H1 (cell line): ENCODE measurements around the gene TWIST2. TPM values are rescaled to one million over a fixed set of nuclear protein-coding genes. Genes with fewer than 3 reads are reported as not detected.

Source experiments
- CTCF ChIA-PET: fragments of 300-600 bp; sonication (Branson Sonifier 250); formaldehyde crosslinking; loops from one replicate; lab custom pipeline; 2021; ENCODE audit not compliant: partially characterized antibody; lab: Charles Lee
- POLR2A ChIA-PET: fragments of 300-600 bp; sonication (Branson Sonifier 250); formaldehyde crosslinking; loops from one replicate; lab custom pipeline; 2021; ENCODE audit warnings: inconsistent platforms; ENCODE audit not compliant: partially characterized antibody; lab: Charles Lee
- DNase-seq, 2 experiments: peaks; one replicate each; pipeline versions ENCODE4 v3.0.0 to v3.0.0-alpha.2; 2010 to 2022; ENCODE audit warnings: low spot score in 2 of 2, low read depth in 1 of 2, mixed read lengths in 1 of 2
- FAIRE-seq: peaks from 2 replicates; lab custom pipeline; 2011; peaks lifted over from hg19 to GRCh38; lab: Jason Lieb, UNC
- H2AFZ ChIP-seq: 2 replicates; pipeline ENCODE4 v1.8.1; 2012; ENCODE audit warnings: low read length, inconsistent platforms
- H2AK5ac ChIP-seq: 2 replicates; pipeline ENCODE4 v1.6.1; 2013; ENCODE audit warnings: low read depth, low read length
- H2BK120ac ChIP-seq: replicated peaks from 2 replicates; pipeline ENCODE3; 2013; ENCODE audit warnings: low read depth, low read length, inconsistent platforms
- H2BK12ac ChIP-seq: 2 replicates; pipeline ENCODE4 v1.6.1; 2013; ENCODE audit warnings: low read depth, low read length
- H2BK15ac ChIP-seq: 2 replicates; pipeline ENCODE4 v1.6.1; 2013; ENCODE audit warnings: low read length
- H2BK20ac ChIP-seq: 2 replicates; pipeline ENCODE4 v1.6.1; 2013; ENCODE audit warnings: low read length
- H2BK5ac ChIP-seq: 2 replicates; pipeline ENCODE4 v1.6.1; 2013; ENCODE audit warnings: low read depth, low read length
- H3K14ac ChIP-seq: 2 replicates; pipeline ENCODE4 v1.6.1; 2013; ENCODE audit warnings: inconsistent platforms; ENCODE audit not compliant: insufficient read length
- H3K18ac ChIP-seq: 2 replicates; pipeline ENCODE4 v1.6.1; 2013; ENCODE audit warnings: low read length; ENCODE audit errors: extremely low read depth
- H3K23ac ChIP-seq: 2 replicates; pipeline ENCODE4 v1.6.1; 2013; ENCODE audit warnings: inconsistent platforms; ENCODE audit not compliant: insufficient read length
- H3K23me2 ChIP-seq: 2 replicates; pipeline ENCODE4 v1.6.1; 2013; ENCODE audit warnings: low read depth, low read length
- H3K27ac ChIP-seq: 2 replicates; pipeline ENCODE4 v1.6.1; 2011; ENCODE audit warnings: low read depth, low read length, inconsistent platforms
- H3K27me3 ChIP-seq, 4 experiments: replicated peaks in 1 of 4; 1 replicate in 1 of 4; 2 replicates in 3 of 4; pipeline versions ENCODE4 v1.6.1 to v1.8.1; 2011 to 2013; ENCODE audit warnings: low read length in 3 of 4, mild to moderate bottlenecking in 3 of 4, inconsistent platforms in 2 of 4, mixed read lengths in 2 of 4, moderate library complexity in 1 of 4; ENCODE audit not compliant: control insufficient read depth in 3 of 4, insufficient read depth in 3 of 4; ENCODE audit errors: extremely low read depth in 1 of 4
- H3K36me3 ChIP-seq, 4 experiments: 2 replicates each; pipeline versions ENCODE4 v1.6.1 to v1.8.1; 2011 to 2013; ENCODE audit warnings: mild to moderate bottlenecking in 4 of 4, low read length in 3 of 4, moderate library complexity in 2 of 4, control low read depth in 1 of 4, inconsistent platforms in 1 of 4; ENCODE audit not compliant: insufficient read depth in 4 of 4, control insufficient read depth in 2 of 4
- H3K4ac ChIP-seq: replicated peaks from 2 replicates; pipeline ENCODE3; 2013; ENCODE audit warnings: low read length, low read depth, mixed read lengths, inconsistent platforms; ENCODE audit not compliant: insufficient read length
- H3K4me1 ChIP-seq, 4 experiments: replicated peaks in 1 of 4; 1 replicate in 1 of 4; 2 replicates in 3 of 4; pipeline versions ENCODE4 v1.6.1 to v1.8.1; 2011 to 2013; ENCODE audit warnings: low read length in 3 of 4, inconsistent platforms in 2 of 4, mixed read lengths in 1 of 4; ENCODE audit not compliant: insufficient read depth in 4 of 4, control insufficient read depth in 3 of 4
- H3K4me2 ChIP-seq, 2 experiments: 2 replicates each; pipeline versions ENCODE4 v1.6.1 to v1.8.1; 2011 to 2013; ENCODE audit warnings: low read depth in 2 of 2, low read length in 2 of 2, control low read depth in 1 of 2, inconsistent platforms in 1 of 2, mild to moderate bottlenecking in 1 of 2; ENCODE audit not compliant: insufficient read depth in 1 of 2
- H3K4me3 ChIP-seq, 4 experiments: fragments of 200-600, 300-600 bp in 1 of 4; sonication (generic), shearing (Covaris generic), sonication (Bioruptor Twin) in 1 of 4; 2 replicates each; pipeline versions ENCODE4 v1.5.1 to v1.8.1; 2011 to 2016; ENCODE audit warnings: low read length in 4 of 4, low read depth in 3 of 4, control low read depth in 2 of 4, inconsistent platforms in 2 of 4, mild to moderate bottlenecking in 2 of 4, mixed read lengths in 1 of 4, moderate library complexity in 1 of 4; ENCODE audit not compliant: insufficient read depth in 2 of 4; ENCODE audit errors: extremely low read depth in 1 of 4
- H3K56ac ChIP-seq: replicated peaks from 2 replicates; pipeline ENCODE3; 2013; ENCODE audit warnings: low read depth, mild to moderate bottlenecking, mixed read lengths, low read length, inconsistent platforms; ENCODE audit not compliant: insufficient read length
- H3K79me1 ChIP-seq: 2 replicates; pipeline ENCODE4 v1.6.1; 2013; ENCODE audit warnings: low read depth, low read length, control low read depth
- H3K79me2 ChIP-seq, 2 experiments: 2 replicates each; pipeline versions ENCODE4 v1.6.1 to v1.8.1; 2012 to 2013; ENCODE audit warnings: low read length in 2 of 2, mild to moderate bottlenecking in 2 of 2, inconsistent platforms in 1 of 2; ENCODE audit not compliant: insufficient read depth in 2 of 2, control insufficient read depth in 1 of 2
- H3K9ac ChIP-seq, 4 experiments: replicated peaks in 1 of 4; 1 replicate in 1 of 4; 2 replicates in 3 of 4; pipeline versions ENCODE4 v1.6.1 to v1.8.1; 2011 to 2013; ENCODE audit warnings: low read depth in 3 of 4, low read length in 3 of 4, control low read depth in 2 of 4, mild to moderate bottlenecking in 2 of 4, moderate library complexity in 2 of 4, inconsistent platforms in 1 of 4; ENCODE audit errors: extremely low read depth in 1 of 4
- H3K9me3 ChIP-seq, 2 experiments: 2 replicates each; pipeline versions ENCODE4 v1.6.1 to v1.8.1; 2012 to 2013; ENCODE audit warnings: mild to moderate bottlenecking in 2 of 2, moderate library complexity in 2 of 2, control low read depth in 1 of 2, inconsistent platforms in 1 of 2, low read depth in 1 of 2, low read length in 1 of 2, mixed read lengths in 1 of 2; ENCODE audit not compliant: insufficient read depth in 2 of 2
- H4K20me1 ChIP-seq, 2 experiments: replicated peaks in 1 of 2; 2 replicates each; pipeline versions ENCODE3 to v1.8.1; 2011 to 2013; ENCODE audit warnings: inconsistent platforms in 2 of 2, low read length in 2 of 2, mild to moderate bottlenecking in 1 of 2; ENCODE audit not compliant: insufficient read depth in 2 of 2, control insufficient read depth in 1 of 2
- H4K5ac ChIP-seq: 2 replicates; pipeline ENCODE4 v1.6.1; 2013; ENCODE audit warnings: low read length, low read depth, mixed read lengths, inconsistent platforms; ENCODE audit not compliant: insufficient read length
- H4K8ac ChIP-seq: 2 replicates; pipeline ENCODE4 v1.8.0; 2013; ENCODE audit warnings: mild to moderate bottlenecking, moderate library complexity, low read length, inconsistent platforms; ENCODE audit not compliant: insufficient read depth; ENCODE audit errors: extremely low read depth
- H4K91ac ChIP-seq: replicated peaks from 2 replicates; pipeline ENCODE3; 2013; ENCODE audit warnings: low read length, mixed read lengths, inconsistent platforms; ENCODE audit not compliant: insufficient read length
- BCL11A ChIP-seq, 2 experiments: IDR thresholded peaks; one replicate each; pipeline ENCODE4 v1.6.1; 2011; ENCODE audit warnings: low read depth in 2 of 2, low read length in 2 of 2, mild to moderate bottlenecking in 2 of 2
- CBX8 ChIP-seq: fragments of 300-800, 300-1000 bp; sonication (generic); IDR thresholded peaks from 2 replicates; pipeline ENCODE4 v1.7.1; 2016; ENCODE audit warnings: low read depth, low read length, borderline replicate concordance
- CHD2 ChIP-seq: IDR thresholded peaks from 2 replicates; pipeline ENCODE4 v1.6.1; 2012; ENCODE audit warnings: low read length, improper control_type of control experiment
- CTBP2 ChIP-seq: IDR thresholded peaks from 2 replicates; pipeline ENCODE4 v1.7.0; 2011; ENCODE audit warnings: borderline replicate concordance, mild to moderate bottlenecking, moderate library complexity, mixed read lengths, low read length; ENCODE audit not compliant: insufficient read depth, insufficient read length
- JUND ChIP-seq: IDR thresholded peaks from 2 replicates; pipeline ENCODE4 v1.6.1; 2011; ENCODE audit warnings: mild to moderate bottlenecking, improper control_type of control experiment, low read length
- MAX ChIP-seq: IDR thresholded peaks from 2 replicates; pipeline ENCODE4 v1.6.1; 2012; ENCODE audit warnings: inconsistent platforms
- NANOG ChIP-seq: IDR thresholded peaks from 2 replicates; pipeline ENCODE4 v1.6.1; 2011; ENCODE audit warnings: low read length, low read depth, mild to moderate bottlenecking, inconsistent platforms; ENCODE audit not compliant: insufficient read depth, poor library complexity, severe bottlenecking
- PHF8 ChIP-seq: fragments of 200-600 bp; sonication (generic); conservative IDR thresholded peaks from 2 replicates; pipeline ENCODE4 v1.7.1; 2012; ENCODE audit warnings: low read depth, mild to moderate bottlenecking, inconsistent platforms, low read length, moderate library complexity
- POU5F1 ChIP-seq: IDR thresholded peaks from 2 replicates; pipeline ENCODE4 v1.6.1; 2011; ENCODE audit warnings: low read depth, mild to moderate bottlenecking, low read length, moderate library complexity
- SAP30 ChIP-seq: fragments of 300-600 bp; sonication (generic); IDR thresholded peaks from 2 replicates; pipeline ENCODE4 v1.7.1; 2012; ENCODE audit warnings: low read length, moderate library complexity, mild to moderate bottlenecking, inconsistent platforms; ENCODE audit not compliant: insufficient read depth, insufficient replicate concordance
- SIN3A ChIP-seq, 2 experiments: IDR thresholded peaks in 1 of 2; conservative IDR thresholded peaks in 1 of 2; 2 replicates each; pipeline ENCODE4 v1.6.1; 2011 to 2012; ENCODE audit warnings: low read length in 2 of 2, improper control_type of control experiment in 1 of 2, low read depth in 1 of 2, mild to moderate bottlenecking in 1 of 2
- SUZ12 ChIP-seq: fragments of 200-600 bp; sonication (generic); IDR thresholded peaks from 2 replicates; pipeline ENCODE4 v1.6.1; 2012; ENCODE audit warnings: mild to moderate bottlenecking, inconsistent platforms, low read length, moderate library complexity, mixed read lengths
- ZNF274 ChIP-seq: IDR thresholded peaks from 2 replicates; pipeline ENCODE4 v1.7.0; 2012; ENCODE audit warnings: low read length, borderline replicate concordance; ENCODE audit errors: extremely low read depth
- WGBS, 2 experiments: shearing (Covaris generic) in 1 of 2; methylation state at CpG; one replicate each; pipeline versions ENCODE4 v1.1.6 to v1.1.7; 2013 to 2015; ENCODE audit warnings: low lambda C conversion rate in 2 of 2, mixed read lengths in 2 of 2, inconsistent platforms in 1 of 2, low coverage in 1 of 2, missing lambda C conversion rate in 1 of 2; ENCODE audit not compliant: insufficient replicate concordance in 2 of 2, insufficient coverage in 1 of 2, insufficient read length in 1 of 2; ENCODE audit errors: extremely low coverage in 1 of 2, missing lambda C conversion rate in 1 of 2; 5-methylcytosine and 5-hydroxymethylcytosine counted together
- polyA plus RNA-seq, 7 experiments: library from polyadenylated mRNA; depleted of rRNA in 3 of 7; stranded (reverse) in 5 of 7; unstranded in 2 of 7; fragments of >200 nt in 5 of 7; fragments of 200-250 nt in 2 of 7; gene quantifications; 1 replicate in 5 of 7; 2 replicates in 1 of 7; 4 replicates in 1 of 7; pipeline versions ENCODE4 v1.2.1 to v1.2.3, GENCODE V29; 2011 to 2013; ENCODE audit warnings: missing spikeins in 2 of 7, mixed read lengths in 2 of 7
- total RNA-seq: library from RNA; stranded (reverse); fragmentation: NEBNext Ultra II Directional; extraction: Animal tissue kit (Norgen Biotek cat#: 25700); gene quantifications from 2 replicates; pipeline ENCODE4 v1.2.1, GENCODE V29; 2021

TWIST2 gene
- total and polyA plus RNA-seq, 2 of the 8 experiments (the other 6 are each of a cell fraction or from before 2014, with no cell fraction given): 2.6 to 4.3 TPM

- H3K79me1 ChIP-seq: no peaks in the 10 kb centered on the region; the same call in 1 of the 2 replicates
- no peak overlapping the region for H2BK20ac ChIP-seq
- no peak overlapping the region for H3K9ac ChIP-seq
- no peak overlapping the region for H3K23ac ChIP-seq
- H3K27ac ChIP-seq: no peak overlapping the region
- no peak overlapping the region for H3K14ac ChIP-seq
- FAIRE-seq: no peak
- H3K56ac ChIP-seq: no peak overlapping the region
- H2BK12ac ChIP-seq: no peak overlapping the region
- H4K8ac ChIP-seq: no peak overlapping the region
- no peak overlapping the region for H3K4ac ChIP-seq
- H4K20me1 ChIP-seq: no peaks in the 10 kb centered on the region
- H3K4me1 ChIP-seq: peaks cover 0 to 10% (median 7%) of the 10 kb centered on the region in 4 experiments; a peak in 6 of 7 replicates
- no peak overlapping the region for H2BK120ac ChIP-seq
- H3K23me2 ChIP-seq: no peaks in the 10 kb centered on the region
- CTCF ChIA-PET: no interaction called here
- H4K5ac ChIP-seq: no peak overlapping the region
- no peak overlapping the region for H4K91ac ChIP-seq
- no peak overlapping the region for H2AFZ ChIP-seq
- H3K9me3 ChIP-seq: no peaks in the 10 kb centered on the region
- H2BK15ac ChIP-seq: no peak overlapping the region
- no peak overlapping the region for H3K4me3 ChIP-seq
- DNase-seq: no peak
- H3K4me2 ChIP-seq: no peak overlapping the region
- no peaks in the 10 kb centered on the region for H3K79me2 ChIP-seq
- no peaks in the 10 kb centered on the region for H3K36me3 ChIP-seq
- 0 out of 7 replicates have a peak, but pooled peaks cover 0 to 3% (median 0%) of the 10 kb centered on the region in 4 experiments for H3K27me3 ChIP-seq
- POLR2A ChIA-PET: no interaction called here
- H2AK5ac ChIP-seq: no peak overlapping the region
- 89% methylated on average over 14 of the region's 14 CpGs; no CpG with 5 or more reads in 1 of the 2 experiments for WGBS, 2 experiments
- no peak overlapping the region for H2BK5ac ChIP-seq
- no peak overlapping the region for H3K18ac ChIP-seq
- TF ChIP-seq SIN3A (conservative IDR thresholded peaks at IDR 0.05 in 1 of 2, IDR thresholded peaks at IDR 0.05 in 1 of 2; ENCODE audit: low read depth in 1 of 2, low read length in 2 of 2) (no peak), CHD2 (no peak), PHF8 (no peak), MAX (no peak), ZNF274 (no peak), SUZ12 (no peak), NANOG (no peak), BCL11A (IDR thresholded peaks at IDR 0.05; ENCODE audit: low read depth in 2 of 2, low read length in 2 of 2) (no peak), CBX8 (no peak), SAP30 (no peak), CTBP2 (no peak), JUND (no peak), POU5F1 (no peak)
Measured at GRCh38 chr2:238892204-238892500, 44.3 kb downstream of the TWIST2 start.
